KMS-11 (cell line): ENCODE results near the gene GABPB2.
A peak's percentile ranks its signal among the peaks of the same experiment; 100 is the strongest.

Source experiments
- H2AFZ ChIP-seq: fragments of 200-600 bp; sonication (generic); 2 replicates; pipeline ENCODE4 v1.6.1; 2016; ENCODE audit warnings: antibody characterized with exemption, mixed run types, low read depth
- H3K27ac ChIP-seq: fragments of 200-600 bp; sonication (generic); 2 replicates; pipeline ENCODE4 v1.6.1; 2016; ENCODE audit warnings: mild to moderate bottlenecking, mixed run types
- H3K27me3 ChIP-seq: fragments of 200-600 bp; sonication (generic); 2 replicates; pipeline ENCODE4 v1.6.1; 2017; ENCODE audit warnings: mild to moderate bottlenecking, low read depth, mixed run types, moderate library complexity; ENCODE audit not compliant: insufficient read depth
- H3K36me3 ChIP-seq: fragments of 200-600 bp; sonication (generic); 2 replicates; pipeline ENCODE4 v1.6.1; 2017; ENCODE audit warnings: mild to moderate bottlenecking, mixed run types; ENCODE audit not compliant: insufficient read depth
- H3K4me1 ChIP-seq: fragments of 200-600 bp; sonication (generic); 2 replicates; pipeline ENCODE4 v1.6.1; 2016; ENCODE audit warnings: mild to moderate bottlenecking, low read depth, mixed run types; ENCODE audit not compliant: poor library complexity, severe bottlenecking
- H3K4me2 ChIP-seq: fragments of 200-600 bp; sonication (generic); 2 replicates; pipeline ENCODE4 v1.7.0; 2016; ENCODE audit warnings: mild to moderate bottlenecking, mixed run types
- H3K4me3 ChIP-seq: fragments of 200-600 bp; sonication (generic); IDR thresholded peaks from 2 replicates; pipeline ENCODE4 v1.6.1; 2017; ENCODE audit warnings: low read depth, low read length, mixed read lengths; ENCODE audit not compliant: insufficient read depth
- H3K79me2 ChIP-seq: fragments of 200-600 bp; sonication (generic); 2 replicates; pipeline ENCODE4 v1.6.1; 2016; ENCODE audit warnings: low read depth, mixed run types; ENCODE audit not compliant: insufficient read depth
- H3K9ac ChIP-seq: fragments of 200-600 bp; sonication (generic); 2 replicates; pipeline ENCODE4 v1.6.1; 2016; ENCODE audit warnings: mild to moderate bottlenecking, mixed run types
- H4K20me1 ChIP-seq: fragments of 200-600 bp; sonication (generic); 2 replicates; pipeline ENCODE4 v1.6.1; 2016; ENCODE audit warnings: mild to moderate bottlenecking, mixed run types; ENCODE audit not compliant: insufficient read depth
- TF ChIP-seq, protein P1 (sequence below): fragments of 200-600 bp; sonication (generic); conservative IDR thresholded peaks from 2 replicates; pipeline ENCODE4 v1.6.1; 2017; ENCODE audit warnings: low read depth, mild to moderate bottlenecking, antibody characterized with exemption, low read length, moderate library complexity, mixed read lengths

GABPB2 gene

GRCh38 chr1:151158751-151159251, 88.2 kb downstream of the GABPB2 start:
- Histone ChIP-seq H4K20me1 (no peaks in the 10 kb centered on the region), H3K27ac (no peak overlapping the region), H3K4me3 (no peak overlapping the region), H3K9ac (no peak overlapping the region), H3K27me3 (no peaks in the 10 kb centered on the region), H3K79me2 (no peaks in the 10 kb centered on the region), H3K4me2 (no peak overlapping the region), H2AFZ (no peak overlapping the region), H3K36me3 (no peaks in the 10 kb centered on the region), H3K4me1 (peaks cover 22% of the 10 kb centered on the region)
- TF ChIP-seq, protein P1, sequence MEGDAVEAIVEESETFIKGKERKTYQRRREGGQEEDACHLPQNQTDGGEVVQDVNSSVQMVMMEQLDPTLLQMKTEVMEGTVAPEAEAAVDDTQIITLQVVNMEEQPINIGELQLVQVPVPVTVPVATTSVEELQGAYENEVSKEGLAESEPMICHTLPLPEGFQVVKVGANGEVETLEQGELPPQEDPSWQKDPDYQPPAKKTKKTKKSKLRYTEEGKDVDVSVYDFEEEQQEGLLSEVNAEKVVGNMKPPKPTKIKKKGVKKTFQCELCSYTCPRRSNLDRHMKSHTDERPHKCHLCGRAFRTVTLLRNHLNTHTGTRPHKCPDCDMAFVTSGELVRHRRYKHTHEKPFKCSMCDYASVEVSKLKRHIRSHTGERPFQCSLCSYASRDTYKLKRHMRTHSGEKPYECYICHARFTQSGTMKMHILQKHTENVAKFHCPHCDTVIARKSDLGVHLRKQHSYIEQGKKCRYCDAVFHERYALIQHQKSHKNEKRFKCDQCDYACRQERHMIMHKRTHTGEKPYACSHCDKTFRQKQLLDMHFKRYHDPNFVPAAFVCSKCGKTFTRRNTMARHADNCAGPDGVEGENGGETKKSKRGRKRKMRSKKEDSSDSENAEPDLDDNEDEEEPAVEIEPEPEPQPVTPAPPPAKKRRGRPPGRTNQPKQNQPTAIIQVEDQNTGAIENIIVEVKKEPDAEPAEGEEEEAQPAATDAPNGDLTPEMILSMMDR, result no peak

- Histone ChIP-seq H3K27me3 (no peaks in the 10 kb centered on the region), H3K79me2 (no peaks in the 10 kb centered on the region), H3K9ac (no peak overlapping the region), H3K4me2 (no peak overlapping the region), H2AFZ (no peak overlapping the region), H3K36me3 (no peaks in the 10 kb centered on the region), H3K27ac (no peak overlapping the region), H3K4me1 (peaks cover 22% of the 10 kb centered on the region), H3K4me3 (no peak overlapping the region), H4K20me1 (no peaks in the 10 kb centered on the region)
- TF ChIP-seq, protein P1, result no peak
Observed at GRCh38 chr1:151159373-151159772, 88.8 kb downstream of the GABPB2 start.

GRCh38 chr1:151164732-151165280, 94.2 kb downstream of the GABPB2 start:
- TF ChIP-seq, protein P1, result no peak
- peaks cover 17% of the 10 kb centered on the region for H3K79me2 ChIP-seq
- H3K9ac ChIP-seq, result no peak overlapping the region
- peaks cover 24% of the 10 kb centered on the region for H3K4me1 ChIP-seq
- peak overlapping the region; percentile 90; the same call in 1 of the 2 replicates for H2AFZ ChIP-seq
- H3K4me3 ChIP-seq, result peak overlapping the region; percentile 97
- H3K27me3 ChIP-seq, result no peaks in the 10 kb centered on the region
- peaks cover 7% of the 10 kb centered on the region; the same call in 1 of the 2 replicates for H3K36me3 ChIP-seq
- no peaks in the 10 kb centered on the region for H4K20me1 ChIP-seq
- no peak overlapping the region for H3K27ac ChIP-seq
- peak overlapping the region; percentile 91 for H3K4me2 ChIP-seq

- Histone ChIP-seq H3K27ac (peak overlapping the region; percentile 31; the same call in 1 of the 2 replicates), H3K27me3 (no peaks in the 10 kb centered on the region), H3K9ac (peak overlapping the region; percentile 62; the same call in 1 of the 2 replicates), H3K36me3 (peaks cover 7% of the 10 kb centered on the region; the same call in 1 of the 2 replicates), H3K79me2 (peaks cover 17% of the 10 kb centered on the region), H3K4me1 (peaks cover 24% of the 10 kb centered on the region), H2AFZ (peak overlapping the region; percentile 90), H3K4me2 (peak overlapping the region; percentile 91), H3K4me3 (peak overlapping the region; percentile 97), H4K20me1 (no peaks in the 10 kb centered on the region)
- TF ChIP-seq, protein P1, result no peak
Observed at GRCh38 chr1:151165281-151165737, 94.7 kb downstream of the GABPB2 start.
